Measurements from ENCODE around the gene ST3GAL6. TPM values are rescaled to one million over a fixed set of nuclear protein-coding genes. Genes with fewer than 3 reads are reported as not detected.
A peak's percentile ranks its signal among the peaks of the same experiment; 100 is the strongest.

Gene ST3GAL6
- total and polyA plus RNA-seq, 2 of the 8 experiments (the other 6 are each of a cell fraction or from before 2014, with no cell fraction given): 3.3 to 6.1 TPM

- H3K79me2 ChIP-seq (ENCODE audit: control insufficient read depth in 1 of 2, insufficient read depth in 2 of 2, low read length in 2 of 2): no peaks in the 10 kb centered on the region
- DNase-seq (ENCODE audit: low read depth in 1 of 2, low spot score in 2 of 2) (no peak), FAIRE-seq (peak; percentile 63)
Observed at GRCh38 chr3:98817547-98818041, 54.5 kb downstream of the ST3GAL6 start.

More at GRCh38 chr3:98817547-98818041, 54.5 kb downstream of the ST3GAL6 start:
- Histone ChIP-seq H4K20me1 (replicated peaks in 1 of 2; ENCODE audit: control insufficient read depth in 1 of 2, insufficient read depth in 2 of 2, low read length in 2 of 2) (no peaks in the 10 kb centered on the region), H3K23me2 (ENCODE audit: low read depth, low read length) (no peaks in the 10 kb centered on the region), H3K14ac (ENCODE audit: insufficient read length) (no peak overlapping the region), H3K36me3 (ENCODE audit: control insufficient read depth in 2 of 4, insufficient read depth in 4 of 4, low read length in 3 of 4) (peaks cover 0 to 21% (median 7%) of the 10 kb centered on the region in 4 experiments; a peak in 4 of 8 replicates), H3K56ac (replicated peaks; ENCODE audit: insufficient read length, low read depth, low read length) (no peak overlapping the region), H3K18ac (ENCODE audit: extremely low read depth, low read length) (no peak overlapping the region), H2AFZ (ENCODE audit: low read length) (no peak overlapping the region), H3K4ac (replicated peaks; ENCODE audit: insufficient read length, low read depth, low read length) (no peak overlapping the region), H3K4me1 (replicated peaks in 1 of 4; ENCODE audit: control insufficient read depth in 3 of 4, insufficient read depth in 4 of 4, low read length in 3 of 4) (no peaks in the 10 kb centered on the region; a peak in 1 of 7 replicates), H2BK15ac (ENCODE audit: low read length) (no peak overlapping the region), H3K27me3 (replicated peaks in 1 of 4; ENCODE audit: control insufficient read depth in 3 of 4, extremely low read depth in 1 of 4, insufficient read depth in 3 of 4, low read length in 3 of 4) (no peaks in the 10 kb centered on the region), H4K91ac (replicated peaks; ENCODE audit: insufficient read length, low read length) (no peak overlapping the region), H3K9me3 (ENCODE audit: insufficient read depth in 2 of 2, low read depth in 1 of 2, low read length in 1 of 2) (no peaks in the 10 kb centered on the region), H3K4me3 (ENCODE audit: extremely low read depth in 1 of 4, insufficient read depth in 2 of 4, low read depth in 3 of 4, low read length in 4 of 4) (no peak overlapping the region), H3K23ac (ENCODE audit: insufficient read length) (no peak overlapping the region), H3K9ac (replicated peaks in 1 of 4; ENCODE audit: extremely low read depth in 1 of 4, low read depth in 3 of 4, low read length in 3 of 4) (no peak overlapping the region), H2BK5ac (ENCODE audit: low read depth, low read length) (no peak overlapping the region), H3K27ac (ENCODE audit: low read depth, low read length) (no peak overlapping the region), H2AK5ac (ENCODE audit: low read depth, low read length) (no peak overlapping the region), H2BK120ac (replicated peaks; ENCODE audit: low read depth, low read length) (no peak overlapping the region), H3K79me1 (ENCODE audit: low read depth, low read length) (no peaks in the 10 kb centered on the region), H3K4me2 (ENCODE audit: insufficient read depth in 1 of 2, low read depth in 2 of 2, low read length in 2 of 2) (no peak overlapping the region), H2BK12ac (ENCODE audit: low read depth, low read length) (no peak overlapping the region), H4K5ac (ENCODE audit: insufficient read length, low read depth, low read length) (no peak overlapping the region), H4K8ac (ENCODE audit: extremely low read depth, insufficient read depth, low read length) (no peak overlapping the region), H2BK20ac (ENCODE audit: low read length) (no peak overlapping the region)
- CTCF ChIA-PET (ENCODE audit: partially characterized antibody): interaction anchor here (0.6 to 7.5 kb wide), 39 partner anchors 9 to 537 kb away, joined by 3 to 146 read pairs (median 3); no protein-coding TSS in a partner anchor
- TF ChIP-seq RAD21 (IDR thresholded peaks at IDR 0.05 in 1 of 2, conservative IDR thresholded peaks at IDR 0.05 in 1 of 2; ENCODE audit: low read depth in 2 of 2, low read length in 2 of 2) (peak; percentile 64), CTCF (IDR thresholded peaks at IDR 0.05; ENCODE audit: control extremely low read depth in 1 of 3, insufficient read depth in 1 of 3, low read depth in 1 of 3, low read length in 3 of 3) (peak in 2 of 3 experiments; percentile 22 to 60; a peak in 2 of 4 replicates), TEAD4 (IDR thresholded peaks at IDR 0.05; ENCODE audit: low read depth, low read length) (no peak)
- POLR2A ChIA-PET (ENCODE audit: partially characterized antibody): interaction anchor here (1.2 kb wide), 1 partner anchor 177 kb away, joined by 3 read pairs; no protein-coding TSS in a partner anchor
- 61% methylated on average over 3 of the region's 3 CpGs; no CpG with 5 or more reads in 1 of the 2 experiments for WGBS, 2 experiments (ENCODE audit: extremely low coverage in 1 of 2, insufficient coverage in 1 of 2, insufficient read length in 1 of 2, insufficient replicate concordance in 2 of 2, low coverage in 1 of 2, low lambda C conversion rate in 2 of 2, missing lambda C conversion rate in 1 of 2)
